HCT116 (cell line): ENCODE measurements around the gene BLNK. TPM values are rescaled to one million over a fixed set of nuclear protein-coding genes. Genes with fewer than 3 reads are reported as not detected.

Experiments used
- ATAC-seq: fragments of 200-7000 bp; cut with Tn5 transposase; 2 replicates; pipeline ENCODE4 v1.9.1; 2020; ENCODE audit warnings: mild to moderate bottlenecking, moderate library complexity
- BruUV-seq: library from RNA; stranded (reverse); fragments of 400-500 nt; replicated peaks from 2 replicates; lab custom pipeline; 2021; lab: Mats Ljungman, UMichigan
- CTCF ChIA-PET: fragments of 300-600 bp; sonication (Branson Sonifier 250); formaldehyde crosslinking; loops from one replicate; lab custom pipeline; 2021; ENCODE audit warnings: antibody characterized with exemption; lab: Charles Lee
- POLR2A ChIA-PET: fragments of 300-600, 350-600 bp; sonication (Branson Sonifier 250); formaldehyde crosslinking; loops from one replicate; lab custom pipeline; 2021; ENCODE audit warnings: antibody characterized with exemption; lab: Charles Lee
- RAD21 ChIA-PET, 2 experiments: fragments of 300-600 bp; sonication (Branson Sonifier 250); formaldehyde crosslinking; loops; one replicate each; lab custom pipeline; 2023; ENCODE audit warnings: low total read pairs in 2 of 2; ENCODE audit not compliant: uncharacterized antibody in 2 of 2, unreplicated experiment in 2 of 2, low non-redundant PET in 1 of 2; lab: Charles Lee
- DNase-seq: peaks from one replicate; pipeline ENCODE4 v3.0.0-alpha.2; 2010; ENCODE audit warnings: low read depth, low spot score
- H2AFZ ChIP-seq: fragments of 200-600 bp; shearing (Covaris generic), sonication (generic); 2 replicates; pipeline ENCODE4 v1.6.1; 2017; ENCODE audit warnings: low read depth, mixed run types, mixed read lengths, antibody characterized with exemption, low read length; ENCODE audit not compliant: poor library complexity, severe bottlenecking
- H3K27ac ChIP-seq: 2 replicates; pipeline ENCODE4 v1.5.1; 2012; ENCODE audit warnings: low read depth, low read length
- H3K27me3 ChIP-seq: fragments of 200-600 bp; sonication (generic); 2 replicates; pipeline ENCODE4 v1.6.1; 2016; ENCODE audit warnings: mixed run types, low read length, mixed read lengths; ENCODE audit not compliant: insufficient read depth
- H3K36me3 ChIP-seq, 2 experiments: fragments of 200-500 bp in 1 of 2; fragments of 200-600 bp in 1 of 2; sonication (Bioruptor generic) in 1 of 2; sonication (generic) in 1 of 2; 2 replicates each; pipeline versions ENCODE4 v1.5.1 to v1.6.1; 2014 to 2016; ENCODE audit warnings: low read length in 2 of 2, inconsistent platforms in 1 of 2, mixed read lengths in 1 of 2, mixed run types in 1 of 2; ENCODE audit not compliant: insufficient read depth in 2 of 2, control insufficient read depth in 1 of 2
- H3K4me1 ChIP-seq, 2 experiments: fragments of 200-600 bp in 1 of 2; sonication (generic) in 1 of 2; 2 replicates each; pipeline versions ENCODE4 v1.5.1 to v1.6.1; 2012 to 2017; ENCODE audit warnings: low read length in 2 of 2, inconsistent platforms in 1 of 2, mild to moderate bottlenecking in 1 of 2, mixed read lengths in 1 of 2, mixed run types in 1 of 2, moderate library complexity in 1 of 2; ENCODE audit not compliant: insufficient read depth in 2 of 2, control insufficient read depth in 1 of 2
- H3K4me2 ChIP-seq: fragments of 200-600 bp; sonication (generic); 2 replicates; pipeline ENCODE4 v1.6.1; 2017; ENCODE audit warnings: mixed run types, low read length, mixed read lengths
- H3K4me3 ChIP-seq, 2 experiments: fragments of 200-600 bp in 1 of 2; sonication (generic) in 1 of 2; replicated peaks in 1 of 2; 2 replicates each; pipeline ENCODE4 v1.5.1; 2011 to 2016; ENCODE audit warnings: low read length in 2 of 2, control low read depth in 1 of 2, low read depth in 1 of 2, mild to moderate bottlenecking in 1 of 2, mixed read lengths in 1 of 2, mixed run types in 1 of 2
- H3K79me2 ChIP-seq: fragments of 200-600 bp; sonication (generic); 2 replicates; pipeline ENCODE4 v1.6.1; 2017; ENCODE audit warnings: mild to moderate bottlenecking, mixed run types, low read length, moderate library complexity, mixed read lengths; ENCODE audit not compliant: insufficient read depth
- H3K9ac ChIP-seq: fragments of 200-600 bp; sonication (generic); 2 replicates; pipeline ENCODE4 v1.6.1; 2016; ENCODE audit warnings: low read length, mixed read lengths
- H3K9me2 ChIP-seq: fragments of 200-600 bp; sonication (generic), shearing (Covaris generic); 2 replicates; pipeline ENCODE4 v1.6.1; 2017; ENCODE audit warnings: mixed run types, mild to moderate bottlenecking, moderate library complexity; ENCODE audit not compliant: insufficient read depth
- H3K9me3 ChIP-seq, 2 experiments: fragments of 200-500 bp in 1 of 2; fragments of 200-600 bp in 1 of 2; sonication (Bioruptor generic) in 1 of 2; sonication (generic) in 1 of 2; 2 replicates each; pipeline ENCODE4 v1.6.1; 2014 to 2017; ENCODE audit warnings: low read length in 2 of 2, mixed read lengths in 2 of 2, inconsistent platforms in 1 of 2, low read depth in 1 of 2, mild to moderate bottlenecking in 1 of 2, mixed run types in 1 of 2, moderate library complexity in 1 of 2; ENCODE audit not compliant: control insufficient read depth in 1 of 2, insufficient read depth in 1 of 2
- H4K20me1 ChIP-seq: fragments of 200-600 bp; sonication (generic), shearing (Covaris generic); 2 replicates; pipeline ENCODE4 v1.6.1; 2017; ENCODE audit warnings: mixed run types, mild to moderate bottlenecking, moderate library complexity; ENCODE audit not compliant: insufficient read depth
- CBX3 ChIP-seq: IDR thresholded peaks from 2 replicates; pipeline ENCODE4 v1.6.1; 2012; ENCODE audit warnings: low read depth
- CEBPB ChIP-seq: IDR thresholded peaks from 2 replicates; pipeline ENCODE4 v1.6.1; 2012; ENCODE audit warnings: low read depth
- EGR1 ChIP-seq: IDR thresholded peaks from 2 replicates; pipeline ENCODE4 v1.6.1; 2012; ENCODE audit warnings: low read depth
- ELF1 ChIP-seq: IDR thresholded peaks from 2 replicates; pipeline ENCODE4 v1.6.1; 2012; ENCODE audit warnings: low read depth, borderline replicate concordance
- EZH2 ChIP-seq: fragments of 200-600 bp; sonication (generic); IDR thresholded peaks from 2 replicates; pipeline ENCODE4 v1.6.1; 2017; ENCODE audit warnings: antibody characterized with exemption, mixed run types
- FOSL1 ChIP-seq: IDR thresholded peaks from 2 replicates; pipeline ENCODE4 v1.6.1; 2012; ENCODE audit warnings: low read depth
- JUND ChIP-seq: IDR thresholded peaks from 2 replicates; pipeline ENCODE4 v1.6.1; 2012
- POLR2A ChIP-seq: IDR thresholded peaks from 2 replicates; pipeline ENCODE4 v1.7.0; 2011; ENCODE audit warnings: borderline replicate concordance; ENCODE audit not compliant: insufficient read depth, insufficient read length; ENCODE audit errors: extremely low read depth
- SIN3A ChIP-seq: IDR thresholded peaks from 2 replicates; pipeline ENCODE4 v1.6.1; 2012; ENCODE audit warnings: low read depth
- SP1 ChIP-seq: IDR thresholded peaks from 2 replicates; pipeline ENCODE4 v1.6.1; 2012; ENCODE audit warnings: low read depth
- SRF ChIP-seq: IDR thresholded peaks from 2 replicates; pipeline ENCODE4 v1.6.1; 2012; ENCODE audit warnings: low read depth
- YY1 ChIP-seq: IDR thresholded peaks from 2 replicates; pipeline ENCODE4 v1.6.1; 2011; ENCODE audit warnings: low read length, low read depth, moderate library complexity, mild to moderate bottlenecking; ENCODE audit not compliant: insufficient replicate concordance; ENCODE audit errors: extremely low read depth
- ZFX ChIP-seq: fragments of 450-650 bp; IDR thresholded peaks from 2 replicates; pipeline ENCODE4 v1.6.1; 2017
- ZNF274 ChIP-seq: fragments of 200-500 bp; sonication (Bioruptor generic); IDR thresholded peaks from 2 replicates; pipeline ENCODE4 v1.6.1; 2014; ENCODE audit warnings: mild to moderate bottlenecking, low read depth, low read length, inconsistent platforms
- intact Hi-C: fragments of 100-400 bp; cut with micrococcal nuclease; formaldehyde crosslinking; loops from 2 replicates; pipeline ENCODE4 v1.10.0; 2022
- total RNA-seq: library from RNA; stranded (reverse); gene quantifications from one replicate; pipeline ENCODE4 v1.2.1, GENCODE V29; 2021; ENCODE audit not compliant: unreplicated experiment
- TF ChIP-seq, protein P1 (sequence below): IDR thresholded peaks from 2 replicates; pipeline ENCODE4 v1.6.1; 2012
- TF ChIP-seq, protein P2 (sequence below): IDR thresholded peaks from 2 replicates; pipeline ENCODE4 v1.6.1; 2012

Gene BLNK
- total RNA-seq, 1 experiment from 2014 or later: 0.59 TPM

DNA sequence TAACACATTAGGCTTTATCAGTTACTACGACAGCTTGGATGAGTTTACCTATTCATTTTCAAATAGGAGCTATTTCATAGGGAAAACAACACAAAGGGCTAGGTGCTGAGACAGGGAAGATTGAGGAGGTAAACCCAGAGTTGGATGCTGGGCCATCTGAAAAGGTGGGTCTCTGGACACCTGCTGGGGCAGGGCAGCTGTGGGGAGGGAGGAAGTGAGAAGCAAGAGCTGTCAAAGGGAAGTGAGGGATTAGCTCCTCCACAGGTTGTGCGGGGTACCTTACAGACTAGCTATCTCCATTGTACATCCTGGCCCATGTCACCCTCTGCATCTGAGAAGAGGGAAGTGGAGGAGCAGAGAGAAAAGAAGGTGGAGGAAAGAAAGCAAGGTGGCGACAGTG, 48.9 kb downstream of the BLNK start:
- Histone ChIP-seq H4K20me1 (no peaks in the 10 kb centered on the region), H3K4me1 (peaks cover 0 to 6% of the 10 kb centered on the region in 2 experiments; a peak in 1 of 4 replicates), H3K9ac (no peak overlapping the region), H3K27ac (no peak overlapping the region), H3K79me2 (no peaks in the 10 kb centered on the region), H3K36me3 (no peaks in the 10 kb centered on the region), H3K27me3 (no peaks in the 10 kb centered on the region), H3K4me3 (no peak overlapping the region), H2AFZ (no peak overlapping the region), H3K4me2 (no peak overlapping the region), H3K9me3 (no peaks in the 10 kb centered on the region)
- intact Hi-C loops: no loop called here
- CTCF ChIA-PET: no interaction called here
- RAD21 ChIA-PET: no interaction called here
- no peak for ATAC-seq
- TF ChIP-seq EZH2 (no peak), SRF (no peak), POLR2A (no peak), EGR1 (no peak), JUND (no peak), YY1 (no peak), SP1 (no peak), CBX3 (no peak), ZNF274 (no peak), ELF1 (no peak), ZFX (no peak), CEBPB (no peak)
- TF ChIP-seq, protein P1, sequence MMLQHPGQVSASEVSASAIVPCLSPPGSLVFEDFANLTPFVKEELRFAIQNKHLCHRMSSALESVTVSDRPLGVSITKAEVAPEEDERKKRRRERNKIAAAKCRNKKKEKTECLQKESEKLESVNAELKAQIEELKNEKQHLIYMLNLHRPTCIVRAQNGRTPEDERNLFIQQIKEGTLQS: no peak
- TF ChIP-seq, all 23 proteins: peak for 0
- POLR2A ChIA-PET: no interaction called here
- no TSS peak for BruUV-seq
- DNase-seq: no peak
- no peaks in the 10 kb centered on the region for H3K9me2 ChIP-seq

DNA sequence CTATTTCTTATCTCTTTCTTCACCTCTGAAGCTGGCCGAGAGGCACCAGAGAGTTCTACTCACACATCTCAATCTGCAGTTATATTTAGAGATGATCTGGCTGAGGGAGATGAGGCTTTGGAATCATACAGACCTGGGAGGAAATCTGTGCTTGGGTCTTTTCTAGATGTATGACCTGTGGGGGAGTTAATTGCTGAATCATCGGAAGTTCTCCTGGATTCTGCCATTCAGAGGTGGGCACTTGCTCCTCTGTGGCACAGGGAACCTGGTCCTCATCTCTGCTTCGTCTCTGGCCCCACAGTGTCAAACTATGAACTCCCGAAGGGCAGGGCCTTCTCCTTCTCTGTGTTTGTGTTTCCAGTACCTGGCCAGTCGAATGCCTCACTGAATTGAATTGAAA, 52.5 kb downstream of the BLNK start:
- Histone ChIP-seq H3K9me2 (no peaks in the 10 kb centered on the region), H3K79me2 (no peaks in the 10 kb centered on the region), H2AFZ (no peak overlapping the region), H3K4me1 (no peaks in the 10 kb centered on the region), H3K27me3 (no peaks in the 10 kb centered on the region), H3K4me3 (no peak overlapping the region), H3K9ac (no peak overlapping the region), H3K9me3 (no peaks in the 10 kb centered on the region), H3K36me3 (no peaks in the 10 kb centered on the region), H3K27ac (no peak overlapping the region), H4K20me1 (no peaks in the 10 kb centered on the region)
- ChIA-PET CTCF (no interaction called here), RAD21 (no interaction called here), POLR2A (no interaction called here)
- intact Hi-C loops: no loop called here
- DNase-seq: no peak
- ATAC-seq: no peak
- BruUV-seq: no TSS peak
- TF ChIP-seq FOSL1: no peak
- TF ChIP-seq ZFX: no peak
- TF ChIP-seq, protein P2, sequence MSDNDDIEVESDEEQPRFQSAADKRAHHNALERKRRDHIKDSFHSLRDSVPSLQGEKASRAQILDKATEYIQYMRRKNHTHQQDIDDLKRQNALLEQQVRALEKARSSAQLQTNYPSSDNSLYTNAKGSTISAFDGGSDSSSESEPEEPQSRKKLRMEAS: no peak
- no peak for TF ChIP-seq SIN3A
- TF ChIP-seq, all 23 proteins: peak for 0
- H3K4me2 ChIP-seq: no peak overlapping the region
